OCI-LY3 (cell line): Measurements from ENCODE around the gene PLEKHD1.

ENCODE experiments used
- H2AFZ ChIP-seq: fragments of 200-600, 300-600 bp; shearing (Covaris generic); 2 replicates; pipeline ENCODE4 v1.6.0; 2014; ENCODE audit warnings: antibody characterized with exemption, low read depth, low read length
- H3K27ac ChIP-seq: fragments of 200-600, 300-600 bp; sonication (generic); 2 replicates; pipeline ENCODE4 v1.5.1; 2014; ENCODE audit warnings: mild to moderate bottlenecking, low read length, moderate library complexity, mixed read lengths
- H3K27me3 ChIP-seq: fragments of 200-600, 300-600 bp; sonication (generic); 2 replicates; pipeline ENCODE4 v1.6.1; 2014; ENCODE audit warnings: low read depth, low read length, mixed read lengths
- H3K36me3 ChIP-seq: fragments of 200-600, 300-600 bp; sonication (generic); replicated peaks from 2 replicates; pipeline ENCODE3; 2014; ENCODE audit warnings: low read depth, low read length, mixed read lengths
- H3K4me1 ChIP-seq: fragments of 300-600, 200-600 bp; sonication (generic); 2 replicates; pipeline ENCODE4 v1.6.1; 2014; ENCODE audit warnings: low read length, mixed read lengths
- H3K4me2 ChIP-seq: fragments of 200-600, 300-600 bp; sonication (generic); 2 replicates; pipeline ENCODE4 v1.6.1; 2014; ENCODE audit warnings: low read length, mixed read lengths
- H3K4me3 ChIP-seq: fragments of 300-600, 200-600 bp; sonication (generic); 2 replicates; pipeline ENCODE4 v1.5.1; 2014; ENCODE audit warnings: antibody characterized with exemption, mild to moderate bottlenecking, low read length, moderate library complexity
- H3K79me2 ChIP-seq: fragments of 300-600, 200-600 bp; shearing (Covaris generic); 2 replicates; pipeline ENCODE4 v1.6.1; 2014; ENCODE audit warnings: mild to moderate bottlenecking, low read length, mixed read lengths
- H3K9ac ChIP-seq: fragments of 300-600, 200-600 bp; shearing (Covaris generic); 2 replicates; pipeline ENCODE4 v1.6.0; 2014; ENCODE audit warnings: mild to moderate bottlenecking, low read length, moderate library complexity
- H3K9me3 ChIP-seq: fragments of 200-600, 300-600 bp; shearing (Covaris generic); 2 replicates; pipeline ENCODE4 v1.6.1; 2014; ENCODE audit warnings: low read length, mixed read lengths; ENCODE audit not compliant: insufficient read depth
- H4K20me1 ChIP-seq: fragments of 200-600, 300-600 bp; sonication (generic); 2 replicates; pipeline ENCODE4 v1.6.1; 2016; ENCODE audit warnings: low read length, mixed read lengths; ENCODE audit not compliant: insufficient read depth
- EZH2phosphoT487 ChIP-seq: fragments of 200-600 bp; shearing (Covaris generic); IDR thresholded peaks from 2 replicates; pipeline ENCODE4 v1.6.1; 2018; ENCODE audit warnings: antibody characterized with exemption, mixed run types, low read depth
- TF ChIP-seq, protein P1 (sequence below): fragments of 200-600, 300-600 bp; sonication (generic); IDR thresholded peaks from 2 replicates; pipeline ENCODE4 v1.5.1; 2014; ENCODE audit warnings: antibody characterized with exemption, low read length, low read depth

PLEKHD1 gene

DNA sequence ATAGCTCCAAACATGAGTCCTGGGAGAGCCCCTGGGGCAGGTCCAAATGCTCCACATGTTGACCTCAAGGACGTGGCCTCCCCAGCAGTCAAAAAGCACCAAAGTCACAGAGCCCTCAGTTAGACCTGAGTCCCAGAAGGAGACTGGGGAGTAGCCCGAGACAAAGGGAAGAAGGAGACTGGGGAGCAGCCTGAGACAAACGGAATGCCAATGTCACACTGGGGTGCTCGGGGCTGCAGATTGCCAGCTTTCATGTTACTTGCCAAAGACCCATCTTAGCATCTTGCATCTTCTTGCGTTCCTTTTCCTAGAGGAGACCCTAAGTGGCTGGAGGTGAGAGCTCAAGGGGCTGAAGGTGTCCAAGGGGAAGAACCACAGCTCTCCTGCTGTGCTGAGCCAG lies 14.9 kb downstream of the PLEKHD1 start:
- H3K9me3 ChIP-seq, result no peaks in the 10 kb centered on the region
- no peaks in the 10 kb centered on the region for H3K36me3 ChIP-seq
- no peak overlapping the region for H2AFZ ChIP-seq
- TF ChIP-seq, protein P1, sequence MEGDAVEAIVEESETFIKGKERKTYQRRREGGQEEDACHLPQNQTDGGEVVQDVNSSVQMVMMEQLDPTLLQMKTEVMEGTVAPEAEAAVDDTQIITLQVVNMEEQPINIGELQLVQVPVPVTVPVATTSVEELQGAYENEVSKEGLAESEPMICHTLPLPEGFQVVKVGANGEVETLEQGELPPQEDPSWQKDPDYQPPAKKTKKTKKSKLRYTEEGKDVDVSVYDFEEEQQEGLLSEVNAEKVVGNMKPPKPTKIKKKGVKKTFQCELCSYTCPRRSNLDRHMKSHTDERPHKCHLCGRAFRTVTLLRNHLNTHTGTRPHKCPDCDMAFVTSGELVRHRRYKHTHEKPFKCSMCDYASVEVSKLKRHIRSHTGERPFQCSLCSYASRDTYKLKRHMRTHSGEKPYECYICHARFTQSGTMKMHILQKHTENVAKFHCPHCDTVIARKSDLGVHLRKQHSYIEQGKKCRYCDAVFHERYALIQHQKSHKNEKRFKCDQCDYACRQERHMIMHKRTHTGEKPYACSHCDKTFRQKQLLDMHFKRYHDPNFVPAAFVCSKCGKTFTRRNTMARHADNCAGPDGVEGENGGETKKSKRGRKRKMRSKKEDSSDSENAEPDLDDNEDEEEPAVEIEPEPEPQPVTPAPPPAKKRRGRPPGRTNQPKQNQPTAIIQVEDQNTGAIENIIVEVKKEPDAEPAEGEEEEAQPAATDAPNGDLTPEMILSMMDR, result no peak
- TF ChIP-seq EZH2phosphoT487, result no peak
- no peak overlapping the region for H3K27ac ChIP-seq
- H3K9ac ChIP-seq, result no peak overlapping the region
- 0 out of 2 replicates have a peak, but pooled peaks cover 4% of the 10 kb centered on the region for H3K27me3 ChIP-seq
- H3K79me2 ChIP-seq, result no peaks in the 10 kb centered on the region
- H4K20me1 ChIP-seq, result no peaks in the 10 kb centered on the region
- H3K4me1 ChIP-seq, result no peaks in the 10 kb centered on the region
- H3K4me2 ChIP-seq, result no peak overlapping the region
- H3K4me3 ChIP-seq, result no peak overlapping the region

DNA sequence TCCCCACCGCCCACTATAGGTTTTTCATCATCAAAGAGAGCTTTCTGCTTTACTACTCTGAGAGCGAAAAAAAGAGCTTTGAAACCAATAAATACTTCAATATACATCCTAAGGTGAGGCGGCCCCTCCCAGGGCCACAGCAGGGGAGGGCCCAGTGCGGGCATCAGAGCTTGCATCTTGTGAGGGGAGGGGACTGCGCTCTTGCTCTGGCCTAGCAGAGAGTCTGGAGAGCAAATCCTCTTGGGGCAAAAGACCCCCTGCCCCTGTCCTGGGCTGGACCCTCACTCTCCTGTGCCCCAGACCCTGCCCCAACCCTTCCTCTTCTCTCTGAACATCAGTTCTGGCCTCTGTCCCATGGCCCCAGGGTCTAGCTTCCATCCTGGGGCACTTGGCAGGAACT lies 15.6 kb downstream of the PLEKHD1 start:
- Histone ChIP-seq H3K79me2 (no peaks in the 10 kb centered on the region), H3K36me3 (no peaks in the 10 kb centered on the region), H3K4me3 (no peak overlapping the region), H3K4me1 (no peaks in the 10 kb centered on the region), H3K9ac (no peak overlapping the region), H2AFZ (no peak overlapping the region), H4K20me1 (no peaks in the 10 kb centered on the region), H3K9me3 (no peaks in the 10 kb centered on the region), H3K4me2 (no peak overlapping the region), H3K27me3 (0 out of 2 replicates have a peak, but pooled peaks cover 3% of the 10 kb centered on the region), H3K27ac (no peak overlapping the region)
- TF ChIP-seq EZH2phosphoT487, result no peak
- TF ChIP-seq, protein P1, result no peak

DNA sequence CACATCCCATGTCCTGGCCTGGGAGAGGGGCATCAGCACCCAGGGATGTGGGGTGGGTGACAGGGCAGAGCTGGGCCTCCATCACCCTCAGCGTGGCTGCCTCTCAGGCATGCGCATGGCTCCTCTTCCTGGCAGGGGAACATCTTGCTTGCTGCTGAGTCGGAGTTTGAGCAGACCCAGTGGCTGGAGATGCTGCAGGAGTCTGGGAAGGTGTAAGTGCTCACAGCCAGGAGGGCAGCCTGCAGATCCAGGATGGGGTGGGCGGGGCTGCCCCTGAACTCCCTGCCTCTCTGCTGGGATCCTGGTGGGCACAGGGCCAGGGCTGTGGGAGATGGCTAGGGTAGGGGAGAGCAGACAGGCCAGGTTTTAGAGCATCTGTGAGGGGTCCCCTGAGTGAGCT lies 16.2 kb downstream of the PLEKHD1 start:
- no peaks in the 10 kb centered on the region for H3K4me1 ChIP-seq
- no peaks in the 10 kb centered on the region for H3K27me3 ChIP-seq
- no peaks in the 10 kb centered on the region for H3K36me3 ChIP-seq
- H3K27ac ChIP-seq, result no peak overlapping the region
- TF ChIP-seq, protein P1, result no peak
- no peak for TF ChIP-seq EZH2phosphoT487
- H3K9me3 ChIP-seq, result no peaks in the 10 kb centered on the region
- H2AFZ ChIP-seq, result no peak overlapping the region
- no peak overlapping the region for H3K4me2 ChIP-seq
- H3K4me3 ChIP-seq, result no peak overlapping the region
- no peaks in the 10 kb centered on the region for H4K20me1 ChIP-seq
- H3K9ac ChIP-seq, result no peak overlapping the region
- no peaks in the 10 kb centered on the region for H3K79me2 ChIP-seq

DNA sequence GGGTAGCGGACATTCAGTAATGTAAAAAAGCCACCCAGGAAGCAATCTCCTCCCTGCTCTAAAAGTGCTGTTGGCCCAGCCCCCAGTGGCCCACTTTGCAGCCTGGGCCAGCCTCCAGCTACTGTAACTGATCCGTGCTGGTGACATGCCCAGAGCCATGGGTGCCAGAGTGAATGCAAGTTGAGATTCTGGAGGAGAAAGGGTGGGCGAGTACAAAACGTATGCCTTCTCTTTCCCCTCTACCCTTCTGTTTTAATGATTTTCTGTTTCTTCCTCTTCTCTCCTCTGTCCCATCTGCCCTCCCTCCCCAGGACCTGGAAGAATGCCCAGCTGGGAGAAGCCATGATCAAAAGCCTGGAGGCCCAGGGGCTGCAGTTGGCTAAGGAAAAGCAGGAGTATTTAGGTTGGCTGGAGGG lies 16.9 kb downstream of the PLEKHD1 start:
- no peak overlapping the region for H3K9ac ChIP-seq
- H4K20me1 ChIP-seq, result no peaks in the 10 kb centered on the region
- no peak overlapping the region for H2AFZ ChIP-seq
- no peak overlapping the region for H3K4me3 ChIP-seq
- H3K4me2 ChIP-seq, result no peak overlapping the region
- no peaks in the 10 kb centered on the region for H3K79me2 ChIP-seq
- no peaks in the 10 kb centered on the region for H3K36me3 ChIP-seq
- no peak overlapping the region for H3K27ac ChIP-seq
- H3K27me3 ChIP-seq, result no peaks in the 10 kb centered on the region
- H3K4me1 ChIP-seq, result no peaks in the 10 kb centered on the region
- TF ChIP-seq, protein P1, result no peak
- TF ChIP-seq EZH2phosphoT487, result no peak
- no peaks in the 10 kb centered on the region for H3K9me3 ChIP-seq
